Activated T-helper 1 cell treated with anti-CD3 and anti-CD28 coated beads, Interleukin-2, amount 50 U/mL, for 16 hours (primary cell): Measurements from ENCODE around the gene UXS1.

Experiments
- DNase-seq, 2 donors: peaks; one replicate each; pipeline ENCODE4 v3.0.0-alpha.2; 2020; ENCODE audit warnings: low read depth in 1 of 2, low spot score in 1 of 2

Gene UXS1

DNA sequence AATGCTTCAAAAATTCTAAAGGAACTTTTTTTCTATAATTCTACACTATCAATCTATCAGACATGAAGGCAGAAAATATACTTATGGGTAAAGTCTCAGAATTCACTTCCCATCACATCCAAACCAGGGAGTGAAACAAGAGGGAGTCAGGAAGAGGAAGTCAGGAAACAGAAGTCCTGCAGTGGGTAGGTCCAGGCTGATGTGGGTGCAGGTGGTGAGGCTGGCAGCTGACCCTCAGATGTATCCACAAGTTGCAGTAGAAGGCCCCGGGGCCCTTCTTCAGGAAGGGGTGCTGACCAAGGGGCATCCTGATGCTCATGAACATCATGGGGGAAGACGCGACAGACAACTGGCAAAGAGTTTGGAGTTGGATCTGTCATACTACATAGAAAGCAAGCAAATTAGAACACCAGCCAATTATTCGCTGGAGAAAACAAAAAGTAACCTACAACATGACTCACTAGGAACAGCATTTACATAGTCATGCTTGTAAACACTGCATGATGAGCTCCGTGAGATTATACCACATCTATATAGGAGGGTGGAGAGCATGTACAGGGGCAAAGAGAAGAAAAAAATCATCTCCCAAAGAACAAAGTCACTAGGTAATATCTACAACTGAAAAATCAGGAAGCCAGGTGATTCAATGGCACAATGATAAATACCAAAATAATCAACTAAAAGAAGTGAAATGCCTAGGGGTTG is 4.2 kb downstream of the UXS1 start:
- no peak for DNase-seq

DNA sequence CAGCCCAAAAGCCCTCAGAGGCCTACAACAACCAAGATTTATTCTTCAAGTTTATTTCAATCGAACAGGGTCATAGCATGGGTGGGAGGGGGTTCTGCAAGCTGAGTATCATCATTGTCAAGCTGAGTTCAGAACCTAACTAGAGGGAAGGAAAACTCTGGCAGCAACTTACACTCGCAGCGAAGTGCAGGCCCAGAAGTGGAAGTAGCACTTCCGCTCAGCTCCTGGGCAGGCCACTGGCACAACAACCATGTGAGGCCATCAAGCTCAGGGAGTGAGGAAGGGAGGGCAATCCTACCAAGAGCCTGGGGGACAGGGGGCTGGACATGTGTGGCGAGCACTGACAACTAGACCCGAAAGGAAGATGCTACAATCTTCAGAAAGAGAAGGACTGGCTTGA is 4.8 kb downstream of the UXS1 start:
- no peak for DNase-seq

DNA sequence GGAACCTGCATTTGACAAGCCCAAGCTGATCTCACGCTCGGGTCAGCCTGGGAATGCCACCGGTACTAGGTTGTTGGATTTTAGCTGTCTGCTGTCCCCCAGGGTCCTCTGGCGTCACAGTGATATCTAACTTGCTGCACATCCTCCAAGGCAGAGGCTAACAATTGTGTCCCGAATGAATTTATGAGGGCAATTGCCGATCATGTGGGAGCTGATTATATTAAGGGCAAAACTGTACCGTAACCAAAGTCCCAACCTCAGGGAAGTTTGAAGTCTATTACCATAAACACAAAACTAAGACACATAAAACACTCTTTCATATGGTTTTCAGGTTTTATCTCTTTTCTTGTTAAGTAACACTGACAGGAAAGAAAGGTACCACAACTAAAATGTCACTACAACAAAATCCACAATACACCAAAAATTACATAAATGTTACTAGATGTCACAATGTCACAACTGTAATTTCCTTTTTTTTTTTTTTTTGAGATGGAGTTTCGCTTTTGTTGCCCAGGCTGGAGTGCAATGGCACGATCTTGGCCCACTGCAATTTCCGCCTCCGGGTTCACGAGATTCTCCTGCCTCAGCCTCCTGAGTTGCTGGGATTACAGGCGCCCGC is 6.7 kb downstream of the UXS1 start:
- DNase-seq = no peak

DNA sequence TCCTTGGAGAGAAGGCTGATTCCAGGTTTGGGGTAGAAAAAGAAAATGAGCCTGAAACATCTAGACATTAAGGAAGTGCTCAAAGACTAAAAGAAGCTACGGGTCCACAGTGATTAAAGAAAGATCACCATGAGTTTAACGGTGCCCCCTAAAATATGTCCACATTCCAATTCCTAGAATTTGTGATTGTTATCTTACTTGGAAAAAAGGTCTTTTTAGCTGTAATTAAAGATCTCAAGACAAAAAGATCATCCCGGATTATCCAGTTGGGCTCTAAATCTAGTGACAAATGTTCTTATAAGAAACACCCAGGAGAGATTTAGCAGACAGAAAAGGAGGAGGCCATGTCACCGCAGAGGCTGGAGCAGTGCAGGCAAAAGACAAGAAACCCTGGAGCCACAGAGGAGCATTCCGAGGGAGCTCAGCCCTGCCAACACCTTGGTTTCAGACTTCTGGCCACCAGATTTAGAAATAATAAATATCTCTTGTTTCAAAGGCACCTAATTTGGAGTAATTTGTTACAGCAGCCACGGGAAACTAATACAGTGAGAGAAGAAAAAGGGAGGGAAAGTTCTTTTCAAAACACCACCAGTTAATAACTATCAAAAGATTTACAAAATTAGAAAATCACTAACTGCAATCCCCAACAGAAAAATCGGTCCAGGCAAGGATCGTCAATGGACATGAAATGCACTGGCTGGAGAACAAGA is 8.5 kb downstream of the UXS1 start:
- no peak for DNase-seq

DNA sequence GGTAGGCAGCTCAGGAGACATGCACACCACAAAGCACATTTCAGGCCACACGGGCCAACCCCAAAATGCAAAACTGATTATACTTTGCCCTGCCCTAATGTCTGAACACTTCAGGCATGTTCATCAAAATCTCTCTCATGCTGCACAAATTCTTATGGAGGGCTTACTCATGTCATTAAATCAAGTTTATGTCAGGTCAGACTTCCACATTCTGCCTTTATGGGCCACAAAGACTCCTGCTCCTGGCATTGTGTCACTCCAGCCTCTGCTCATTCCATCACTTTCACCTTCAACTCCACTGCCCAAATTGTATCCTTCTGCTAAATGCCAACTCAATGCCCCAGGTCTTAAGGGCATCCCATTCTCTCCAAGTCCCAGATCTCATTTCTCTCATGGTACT is 9.2 kb downstream of the UXS1 start:
- no peak for DNase-seq

DNA sequence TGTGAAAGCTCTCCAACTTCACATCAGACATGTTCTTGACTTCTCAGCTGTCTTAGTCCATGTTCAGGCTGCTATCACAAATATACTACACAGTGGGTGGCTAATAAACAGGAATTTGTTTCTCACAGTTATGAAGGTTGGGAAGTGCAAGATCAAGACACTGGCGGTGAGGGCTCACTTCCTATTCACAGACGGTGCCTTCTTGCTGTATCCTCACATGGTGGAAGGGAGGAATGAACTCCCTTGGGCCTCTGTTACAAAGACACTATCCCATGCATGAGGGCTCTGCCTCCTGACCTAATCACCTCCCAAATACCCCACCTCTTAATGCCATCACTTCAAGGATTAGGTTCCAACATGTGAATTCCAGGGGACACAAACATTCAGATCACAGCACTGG is 9.7 kb downstream of the UXS1 start:
- DNase-seq = no peak

DNA sequence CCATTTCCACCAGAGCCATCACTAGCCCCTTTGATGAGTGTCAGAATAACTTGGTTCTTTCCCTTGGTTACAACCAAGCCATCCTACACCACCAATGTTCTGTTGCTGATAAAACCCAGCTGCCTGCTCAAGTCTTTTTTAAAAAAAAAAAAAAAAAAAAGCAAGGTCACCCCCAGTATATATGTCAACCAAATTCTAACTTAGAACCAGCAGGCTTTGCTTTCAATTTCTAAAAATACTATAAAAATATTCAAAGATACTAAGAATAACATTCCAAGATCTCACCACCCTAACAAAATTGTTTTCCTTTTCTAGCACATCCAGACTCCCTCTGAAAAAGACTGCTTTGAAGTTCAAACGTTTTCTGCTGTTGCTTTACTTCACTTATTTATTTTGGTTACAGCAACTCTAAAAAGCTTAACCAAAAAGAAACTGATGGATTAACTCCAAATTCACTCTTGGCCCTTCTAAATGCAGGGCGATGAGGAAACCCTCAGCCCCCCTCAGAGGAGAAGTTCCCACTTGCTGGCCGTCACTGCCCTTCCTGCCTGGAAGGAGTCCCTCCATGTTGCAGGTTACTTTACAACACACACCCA is 10.9 kb downstream of the UXS1 start:
- no peak for DNase-seq

DNA sequence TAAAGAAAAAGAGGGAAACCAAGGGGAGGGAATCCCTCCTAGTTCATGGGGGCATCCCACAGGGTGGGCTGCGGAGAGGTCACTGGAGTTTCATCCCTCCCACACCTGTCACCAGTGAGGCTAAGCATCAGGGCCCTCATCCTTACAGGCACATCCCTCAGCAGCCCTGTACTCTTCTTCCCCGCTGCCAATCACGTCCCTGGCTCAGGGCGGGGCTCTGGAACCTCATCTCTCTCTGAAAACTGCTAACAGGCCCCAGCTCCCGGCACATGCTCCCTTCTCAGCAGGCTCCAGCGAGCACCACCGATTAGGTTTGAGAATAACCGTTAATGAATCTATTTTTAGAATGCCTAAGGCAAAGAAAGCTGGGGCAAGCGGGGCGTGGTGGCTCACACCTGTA is 13.0 kb downstream of the UXS1 start:
- no peak for DNase-seq

DNA sequence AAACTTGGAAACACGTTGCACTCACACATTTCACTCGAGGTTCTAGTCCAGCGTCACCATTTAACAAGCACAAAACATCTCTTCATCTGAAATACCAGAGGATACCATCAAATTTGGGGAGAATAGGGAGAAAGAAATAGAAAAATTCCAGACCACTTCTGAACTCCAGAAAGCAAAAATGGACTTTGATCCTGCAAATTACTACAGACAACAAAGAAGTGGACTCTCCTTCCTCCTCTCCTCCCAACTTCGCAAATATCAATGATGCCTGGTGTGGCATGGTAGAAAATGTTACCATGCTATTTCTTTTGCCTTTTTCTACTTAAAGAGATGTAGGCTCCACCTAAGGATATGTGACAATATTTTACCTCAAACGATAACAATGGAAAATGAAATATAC is 13.5 kb downstream of the UXS1 start:
- DNase-seq = no peak

DNA sequence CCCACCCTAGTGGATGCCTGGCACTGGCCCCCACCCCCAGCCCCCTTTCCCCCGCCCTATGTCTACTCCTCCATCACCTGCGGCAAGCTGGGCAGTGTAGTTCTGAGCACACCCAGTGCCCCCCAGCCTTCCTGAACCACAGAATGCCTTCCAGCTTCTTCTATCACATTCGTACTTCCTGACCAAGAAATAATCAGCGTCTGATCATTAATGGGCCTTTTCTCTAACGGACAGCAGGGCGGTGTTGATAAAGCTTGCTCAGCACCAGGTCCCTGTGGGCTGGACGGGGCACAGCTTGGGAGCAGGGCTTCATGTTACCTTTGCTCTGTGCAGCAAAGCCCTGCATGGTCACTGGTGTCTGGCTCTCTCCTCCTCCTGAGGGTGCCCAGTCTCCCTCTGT is 15.4 kb downstream of the UXS1 start:
- DNase-seq = no peak

DNA sequence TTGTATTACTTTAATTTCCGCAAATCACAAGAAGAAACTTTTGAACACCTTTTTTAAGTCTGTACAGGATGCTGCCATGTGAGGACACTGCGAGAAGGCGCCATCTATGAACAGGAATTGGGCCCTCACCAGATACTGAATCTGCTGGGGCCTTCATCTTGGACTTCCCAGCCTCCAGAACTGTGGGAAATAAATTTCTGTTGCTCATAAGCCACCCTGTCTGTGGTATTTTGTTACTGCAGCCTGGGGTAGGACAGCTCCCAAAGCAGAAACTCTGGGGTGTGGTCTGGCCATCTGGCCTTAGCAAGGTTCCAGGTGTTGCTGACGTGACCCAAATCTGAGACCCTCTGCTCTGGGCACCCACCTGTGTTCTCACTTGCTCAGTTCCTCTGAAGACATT is 16.5 kb downstream of the UXS1 start:
- DNase-seq = no peak

DNA sequence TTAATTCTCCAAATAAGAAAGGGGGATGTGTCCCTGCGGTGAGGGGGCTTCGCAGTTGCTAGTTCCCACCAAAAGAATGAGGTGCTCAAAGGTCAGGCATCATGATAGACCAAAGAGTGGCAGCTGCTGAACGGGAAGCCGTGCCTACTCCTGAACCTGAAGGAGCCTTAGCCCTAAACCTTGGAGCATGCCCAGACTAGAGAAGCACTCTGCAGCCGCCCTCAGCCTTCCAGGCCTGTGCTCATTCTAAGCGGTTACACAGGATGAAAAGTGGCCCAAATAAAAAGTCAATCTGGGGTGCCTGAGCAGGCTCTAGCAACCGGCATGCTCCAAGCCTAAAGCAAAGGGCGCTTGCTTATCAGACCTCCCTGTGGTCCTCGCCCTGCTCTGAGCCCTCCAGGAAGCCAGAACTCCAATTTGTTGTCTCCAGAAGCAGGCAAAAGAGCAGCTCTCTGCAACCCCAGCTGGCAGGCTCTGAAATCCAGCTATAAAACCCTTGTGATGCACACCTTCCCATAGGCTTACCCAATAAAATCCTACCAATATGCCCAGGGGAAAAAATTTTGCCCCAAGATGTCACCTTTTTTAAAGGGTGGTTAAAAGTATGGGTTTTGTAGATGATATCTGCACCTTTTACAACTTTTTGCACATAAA is 17.5 kb downstream of the UXS1 start:
- no peak for DNase-seq

DNA sequence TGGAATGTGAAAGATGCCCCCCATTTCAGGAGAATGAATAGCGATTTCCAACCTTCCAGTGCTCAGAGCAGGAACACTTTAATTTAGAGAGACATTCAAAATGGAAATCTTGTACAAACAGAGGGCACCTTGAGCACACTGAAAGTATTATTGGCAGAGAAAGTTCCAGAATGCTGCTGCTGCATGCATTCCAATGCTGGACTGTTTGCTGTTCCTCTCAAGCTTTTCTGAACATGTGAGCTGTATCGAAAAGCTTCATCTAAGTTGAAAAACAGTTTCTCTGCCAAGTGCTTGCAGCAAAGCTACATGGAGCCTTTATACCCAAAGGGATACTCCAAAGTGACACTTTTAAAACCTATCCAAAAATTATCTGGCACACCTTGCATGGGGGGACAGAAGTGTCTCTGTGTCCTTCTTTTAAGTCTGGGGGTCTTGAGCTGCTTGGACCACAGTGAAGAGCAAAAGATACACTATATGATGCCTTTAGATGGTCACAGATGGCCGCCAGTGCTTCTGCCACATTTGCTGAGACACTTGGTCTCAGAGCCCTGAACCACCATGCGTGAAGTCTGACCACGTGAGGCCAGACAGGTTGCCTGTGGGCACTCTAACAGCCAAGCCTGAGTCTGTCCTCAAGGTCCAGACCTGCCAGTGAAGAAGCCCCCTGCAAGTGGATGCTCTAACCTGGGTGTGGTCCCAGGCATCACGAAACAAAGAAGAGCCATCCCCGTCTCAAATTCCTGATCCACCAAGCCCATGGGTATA is 18.8 kb downstream of the UXS1 start:
- no peak for DNase-seq

DNA sequence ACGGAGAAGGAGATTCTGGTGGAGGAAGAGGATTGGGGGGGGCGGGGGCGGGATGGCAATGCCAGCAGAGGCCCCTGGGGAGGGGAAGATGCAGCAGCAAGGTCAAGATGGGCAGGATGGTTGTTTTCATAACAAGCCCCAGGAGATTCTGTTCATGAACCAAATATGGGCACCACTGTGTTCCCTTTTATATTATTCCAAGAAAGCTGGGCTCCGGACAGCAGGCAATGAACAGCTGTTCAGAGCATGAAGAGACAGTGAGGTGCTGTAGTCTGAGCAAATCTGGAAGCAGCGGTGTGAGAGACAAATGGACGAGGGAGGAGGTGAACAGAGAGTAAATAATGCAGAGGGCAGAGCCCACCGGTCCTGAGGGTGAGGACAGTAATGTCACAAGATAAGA is 20.0 kb downstream of the UXS1 start:
- DNase-seq = no peak

DNA sequence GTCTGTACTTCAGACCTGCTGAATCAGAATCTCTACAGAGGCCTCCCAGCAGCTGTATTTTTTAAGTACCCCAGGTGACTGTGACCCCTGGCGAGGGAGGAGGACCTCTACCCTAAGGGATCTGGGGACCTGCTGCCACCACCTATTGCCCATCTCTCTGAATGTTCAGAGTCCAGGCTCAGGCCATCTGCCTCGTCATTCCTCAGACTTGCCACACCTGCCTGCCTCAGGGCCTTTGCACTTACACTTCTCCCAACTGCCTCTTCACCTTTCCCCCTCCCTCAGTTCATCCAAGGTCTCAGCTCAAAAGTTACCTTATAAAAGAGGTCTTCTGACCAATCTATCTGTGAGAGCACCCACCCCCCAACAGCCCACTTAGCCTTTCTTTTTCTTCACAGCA is 21.5 kb downstream of the UXS1 start:
- DNase-seq = no peak

DNA sequence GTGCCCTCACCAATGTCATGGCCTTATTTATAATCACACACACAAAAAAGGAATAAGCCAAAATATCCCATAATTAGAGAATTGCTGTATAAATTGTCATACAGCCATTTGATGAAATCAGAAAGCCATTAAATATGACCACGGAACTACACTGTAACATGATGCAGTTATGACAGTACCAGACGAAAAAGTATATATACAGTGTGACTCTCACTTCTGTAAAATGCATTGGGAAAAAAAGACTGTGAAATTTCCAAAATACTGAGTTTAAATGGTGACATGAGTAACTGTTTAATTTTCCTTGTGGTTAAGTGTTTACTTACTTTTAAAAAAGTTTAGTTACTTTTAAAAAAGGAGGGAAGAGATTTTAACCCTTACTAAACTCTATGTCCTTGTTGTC is 25.4 kb downstream of the UXS1 start:
- DNase-seq = no peak

DNA sequence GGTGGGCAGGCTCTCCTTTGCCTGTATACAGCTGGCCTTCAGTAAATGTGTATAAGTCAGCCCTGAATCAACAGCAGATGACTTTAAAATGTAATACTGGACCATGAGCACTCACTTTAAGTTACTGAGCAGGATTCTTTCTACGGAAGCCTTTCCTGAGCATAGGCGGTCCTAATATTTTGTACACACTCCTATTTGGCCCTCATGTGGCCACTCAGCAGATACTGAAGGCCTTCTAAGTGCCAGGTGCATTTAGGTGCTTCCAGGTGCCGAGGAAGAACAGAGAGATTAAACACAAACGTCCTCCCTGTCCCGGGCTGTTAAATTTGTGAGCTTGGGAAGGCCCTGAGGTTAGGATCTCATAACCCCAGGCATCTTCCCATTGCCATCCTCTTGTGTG is 27.0 kb downstream of the UXS1 start:
- no peak for DNase-seq

DNA sequence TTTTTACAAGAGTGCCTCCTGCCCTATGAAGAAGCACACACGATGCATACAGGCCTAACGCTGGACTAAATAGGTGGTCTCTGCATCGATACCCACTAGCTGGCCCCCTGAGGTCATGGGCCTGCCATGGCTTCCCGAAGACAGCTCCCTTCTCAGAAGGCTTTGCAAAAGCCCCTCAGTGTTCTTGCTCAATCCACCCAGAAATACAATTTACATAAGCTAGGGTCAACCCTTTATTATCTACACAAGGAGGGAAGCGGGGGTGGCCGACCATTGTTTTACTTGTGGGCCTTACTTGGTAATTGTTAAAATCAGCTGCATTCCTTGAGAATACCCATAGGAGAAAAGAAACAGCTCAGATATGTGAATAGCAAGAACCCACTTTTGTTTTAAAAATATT is 28.5 kb downstream of the UXS1 start:
- no peak for DNase-seq

DNA sequence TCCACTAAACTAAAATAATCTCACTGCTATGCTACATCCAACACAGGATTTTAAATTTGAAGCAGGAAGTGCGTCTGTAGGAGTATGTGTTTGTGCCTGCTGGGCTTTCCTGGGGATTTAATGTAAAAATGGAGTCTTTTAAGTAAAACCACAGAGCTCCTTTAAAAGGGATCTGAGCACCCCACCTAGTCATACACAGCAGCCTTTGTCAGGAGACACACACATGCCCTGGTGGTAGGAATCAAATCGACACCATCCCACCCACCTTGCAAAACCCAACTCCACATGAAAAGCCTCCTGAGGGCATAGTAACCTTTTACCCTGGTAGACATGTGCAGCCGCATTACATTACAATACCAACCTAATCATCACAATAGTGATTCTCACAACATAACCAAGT is 29.1 kb downstream of the UXS1 start:
- no peak for DNase-seq

DNA sequence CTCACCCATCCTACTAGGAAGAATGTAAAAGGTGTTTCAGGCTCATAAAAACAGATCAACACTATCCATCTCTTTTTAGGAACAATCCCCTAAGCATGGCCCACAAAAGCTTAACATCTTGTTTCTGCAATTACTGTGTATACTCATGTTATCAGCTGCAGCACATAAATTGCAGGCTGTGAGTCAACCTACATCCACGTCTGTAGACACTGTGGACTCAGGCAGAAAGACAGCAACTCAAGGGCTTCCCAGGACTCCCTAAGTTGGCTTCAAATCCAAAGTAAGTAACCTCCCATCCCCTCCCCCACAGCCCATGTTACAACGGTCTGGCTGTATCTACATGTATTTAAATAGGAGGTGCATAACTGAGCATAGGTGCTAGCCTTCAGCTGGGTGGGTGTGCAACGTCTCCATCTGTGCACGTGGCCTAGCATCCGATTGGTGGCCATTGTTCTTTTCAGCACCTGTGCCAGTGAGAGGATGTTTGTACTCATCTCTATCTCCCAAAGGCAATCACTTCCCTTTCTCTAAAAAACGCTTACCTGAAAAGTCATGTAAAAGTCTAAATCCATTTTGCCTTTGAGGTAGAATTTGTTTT is 30.1 kb downstream of the UXS1 start:
- DNase-seq = no peak
